ENCODE measurements around the gene HLA-DQA1. TPM values are rescaled to one million over a fixed set of nuclear protein-coding genes. Genes with fewer than 3 reads are reported as not detected.

HLA-DQA1 gene
- total and polyA plus RNA-seq, 9 of the 15 experiments (the other 6 are each of a cell fraction or from before 2014, with no cell fraction given) = 0.04 to 0.49 TPM; not detected in 7

GRCh38 chr6:32621372-32621771 lies 15.8 kb upstream of the HLA-DQA1 start:
- no peak overlapping the region for H3K9ac ChIP-seq (ENCODE audit: insufficient read depth in 1 of 2, low read depth in 2 of 2, low read length in 2 of 2)
- H3K4me1 ChIP-seq (replicated peaks in 1 of 2; ENCODE audit: control insufficient read depth in 2 of 2, insufficient read depth in 2 of 2, low read length in 2 of 2) = no peaks in the 10 kb centered on the region
- in situ Hi-C loops (cut with MboI) = no loop called here
- H3K27ac ChIP-seq (ENCODE audit: extremely low read depth, low read depth, low read length) = no peak overlapping the region
- no peaks in the 10 kb centered on the region for H3K9me1 ChIP-seq (ENCODE audit: control insufficient read depth, insufficient read depth, low read length)
- H3K79me2 ChIP-seq (ENCODE audit: control insufficient read depth, insufficient read depth, low read length) = no peaks in the 10 kb centered on the region
- no peak for TF ChIP-seq RFX5 (IDR thresholded peaks at IDR 0.05; ENCODE audit: low read depth, low read length)
- TF ChIP-seq ZNF175 (CRISPR knock-in tag; IDR thresholded peaks at IDR 0.05; ENCODE audit: low read depth) = no peak
- TF ChIP-seq RAD51 (IDR thresholded peaks at IDR 0.05; ENCODE audit: borderline replicate concordance, low read depth) = no peak
- no peak for TF ChIP-seq RBFOX2 (IDR thresholded peaks at IDR 0.05; ENCODE audit: low read depth, low read length)
- TF ChIP-seq CREBBP (IDR thresholded peaks at IDR 0.05; ENCODE audit: low read depth, low read length) = no peak
- TF ChIP-seq RBM39 (optimal IDR thresholded peaks at IDR 0.05; ENCODE audit: low read depth, low read length) = no peak
- no peak for TF ChIP-seq CREB5 (CRISPR knock-in tag; IDR thresholded peaks at IDR 0.05)
- TF ChIP-seq ZNF583 (CRISPR knock-in tag; IDR thresholded peaks at IDR 0.05) = no peak
- TF ChIP-seq U2AF2 (optimal IDR thresholded peaks at IDR 0.05; ENCODE audit: low read depth, low read length) = no peak
- TF ChIP-seq ZNF511 (CRISPR knock-in tag; IDR thresholded peaks at IDR 0.05) = no peak
- TF ChIP-seq SNIP1 (IDR thresholded peaks at IDR 0.05; ENCODE audit: low read depth) = no peak
- DNase-seq (ENCODE audit: extremely low read depth in 1 of 4, low spot score in 3 of 4) = no peak
- no peak for ATAC-seq
- H2AFZ ChIP-seq (ENCODE audit: low read depth, low read length) = no peak overlapping the region
- intact Hi-C loops (cut with micrococcal nuclease) = no loop called here
- H3K36me3 ChIP-seq (ENCODE audit: control insufficient read depth, insufficient read depth, low read length) = no peaks in the 10 kb centered on the region
- no peak overlapping the region for H3K4me3 ChIP-seq
- POLR2A ChIA-PET = no interaction called here
- no peaks in the 10 kb centered on the region for H4K20me1 ChIP-seq (replicated peaks; ENCODE audit: control insufficient read depth, insufficient read depth, low read length)
- no TSS peak for BruUV-seq (replicated peaks)
- no peak for FAIRE-seq
- no peak overlapping the region for H3K4me2 ChIP-seq (ENCODE audit: insufficient read depth, low read length)
- CTCF ChIA-PET (ENCODE audit: low intra/inter-chr PET ratio) = no interaction called here
- H3K9me3 ChIP-seq (replicated peaks; ENCODE audit: control insufficient read depth, insufficient read depth, low read depth, low read length) = no peaks in the 10 kb centered on the region; the same call in 1 of the 2 replicates
- 0% methylated on average over 3 of the region's 3 CpGs for WGBS (ENCODE audit: insufficient coverage, low coverage, missing lambda C conversion rate)
- H3K27me3 ChIP-seq (ENCODE audit: control insufficient read depth in 2 of 2, insufficient read depth in 2 of 2, low read length in 2 of 2) = no peaks in the 10 kb centered on the region
